ENCODE data around the gene PFKP.

Gene PFKP

DNA sequence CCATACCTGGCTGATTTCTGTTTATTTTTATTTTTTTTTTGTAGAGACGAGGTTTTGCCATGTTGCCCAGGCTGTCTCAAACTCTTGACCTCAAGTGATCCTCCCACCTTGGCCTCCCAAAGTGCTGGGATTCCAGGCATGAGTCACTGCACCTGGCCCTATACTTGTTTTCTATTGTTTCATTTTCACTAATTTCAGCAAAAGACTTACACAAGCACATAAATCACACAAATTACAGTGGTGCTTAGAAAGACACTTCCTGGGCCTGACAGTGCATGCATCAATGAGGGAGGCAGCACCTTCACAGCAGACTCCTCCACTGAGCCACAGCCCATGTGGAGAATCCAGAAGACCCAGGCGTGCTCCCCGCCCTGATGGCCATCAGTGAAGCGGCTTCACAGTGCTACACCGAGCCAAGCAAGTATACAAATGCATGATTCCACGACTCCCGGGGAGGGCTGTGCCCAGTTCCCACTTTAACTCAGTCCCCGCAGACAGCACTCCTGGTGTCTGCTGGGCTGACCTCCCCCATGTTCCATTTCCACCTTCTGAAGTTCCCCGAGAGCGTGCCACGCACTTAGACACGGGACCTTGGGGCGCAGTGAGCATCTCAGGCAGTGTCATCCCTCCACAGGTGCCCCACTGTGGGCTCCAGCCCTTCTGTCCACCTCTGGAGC, 84.7 kb downstream of the PFKP start:
- peaks cover 6% of the 10 kb centered on the region; the same call in 1 of the 2 replicates for H3K36me3 ChIP-seq (ENCODE audit: low read length)
- H3K9ac ChIP-seq (ENCODE audit: low read length), result no peak overlapping the region
- no peak overlapping the region for H2AFZ ChIP-seq (ENCODE audit: low read depth, low read length, severe bottlenecking)
- TF ChIP-seq, protein P1, sequence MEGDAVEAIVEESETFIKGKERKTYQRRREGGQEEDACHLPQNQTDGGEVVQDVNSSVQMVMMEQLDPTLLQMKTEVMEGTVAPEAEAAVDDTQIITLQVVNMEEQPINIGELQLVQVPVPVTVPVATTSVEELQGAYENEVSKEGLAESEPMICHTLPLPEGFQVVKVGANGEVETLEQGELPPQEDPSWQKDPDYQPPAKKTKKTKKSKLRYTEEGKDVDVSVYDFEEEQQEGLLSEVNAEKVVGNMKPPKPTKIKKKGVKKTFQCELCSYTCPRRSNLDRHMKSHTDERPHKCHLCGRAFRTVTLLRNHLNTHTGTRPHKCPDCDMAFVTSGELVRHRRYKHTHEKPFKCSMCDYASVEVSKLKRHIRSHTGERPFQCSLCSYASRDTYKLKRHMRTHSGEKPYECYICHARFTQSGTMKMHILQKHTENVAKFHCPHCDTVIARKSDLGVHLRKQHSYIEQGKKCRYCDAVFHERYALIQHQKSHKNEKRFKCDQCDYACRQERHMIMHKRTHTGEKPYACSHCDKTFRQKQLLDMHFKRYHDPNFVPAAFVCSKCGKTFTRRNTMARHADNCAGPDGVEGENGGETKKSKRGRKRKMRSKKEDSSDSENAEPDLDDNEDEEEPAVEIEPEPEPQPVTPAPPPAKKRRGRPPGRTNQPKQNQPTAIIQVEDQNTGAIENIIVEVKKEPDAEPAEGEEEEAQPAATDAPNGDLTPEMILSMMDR (IDR thresholded peaks at IDR 0.05; ENCODE audit: insufficient read depth, low read length, poor library complexity, severe bottlenecking), result no peak
- TF ChIP-seq EZH2phosphoT487 (conservative IDR thresholded peaks at IDR 0.05; ENCODE audit: low read length), result no peak
- no peaks in the 10 kb centered on the region for H3K9me2 ChIP-seq (replicated peaks; ENCODE audit: insufficient read depth, low read length)
- no peak overlapping the region for H3K27ac ChIP-seq (ENCODE audit: low read depth, low read length)
- H3K4me3 ChIP-seq (ENCODE audit: insufficient read depth, low read length, poor library complexity, severe bottlenecking), result no peak overlapping the region
- no peak overlapping the region for H3K4me2 ChIP-seq (ENCODE audit: low read depth, low read length, poor library complexity, severe bottlenecking)
- no peaks in the 10 kb centered on the region for H3K9me3 ChIP-seq (ENCODE audit: insufficient read depth, low read length)
- H3F3A ChIP-seq (ENCODE audit: insufficient read depth), result no peaks in the 10 kb centered on the region
- H3K79me2 ChIP-seq (ENCODE audit: insufficient read depth, low read length), result no peaks in the 10 kb centered on the region
- H3K27me3 ChIP-seq (ENCODE audit: low read length), result no peaks in the 10 kb centered on the region
- H4K20me1 ChIP-seq (ENCODE audit: low read depth, low read length), result no peaks in the 10 kb centered on the region

DNA sequence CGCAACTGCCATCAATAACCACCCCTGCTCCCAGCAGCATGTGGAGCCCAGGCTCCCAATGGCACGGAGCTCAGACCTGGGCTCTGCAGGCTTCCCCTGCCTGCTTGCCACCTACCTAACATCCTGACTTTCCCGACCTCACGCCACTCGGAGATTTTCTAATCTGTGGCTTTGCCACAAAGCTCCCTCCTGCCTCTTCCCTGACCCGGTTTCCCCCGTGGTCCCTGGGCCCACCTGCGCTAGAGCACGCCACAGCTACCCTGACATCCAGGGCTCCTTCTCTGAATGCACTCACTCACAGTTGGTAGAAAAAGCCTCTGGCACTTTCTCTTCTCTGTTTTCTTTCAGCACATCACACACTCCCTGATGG, 85.2 kb downstream of the PFKP start:
- Histone ChIP-seq H3K79me2 (ENCODE audit: insufficient read depth, low read length) (no peaks in the 10 kb centered on the region), H3K27me3 (ENCODE audit: low read length) (no peaks in the 10 kb centered on the region), H3K9me2 (replicated peaks; ENCODE audit: insufficient read depth, low read length) (no peaks in the 10 kb centered on the region), H4K20me1 (ENCODE audit: low read depth, low read length) (no peaks in the 10 kb centered on the region), H3K27ac (ENCODE audit: low read depth, low read length) (no peak overlapping the region), H3K9ac (ENCODE audit: low read length) (no peak overlapping the region), H2AFZ (ENCODE audit: low read depth, low read length, severe bottlenecking) (no peak overlapping the region), H3K4me2 (ENCODE audit: low read depth, low read length, poor library complexity, severe bottlenecking) (no peak overlapping the region), H3K9me3 (ENCODE audit: insufficient read depth, low read length) (no peaks in the 10 kb centered on the region), H3F3A (ENCODE audit: insufficient read depth) (no peaks in the 10 kb centered on the region), H3K36me3 (ENCODE audit: low read length) (peaks cover 9% of the 10 kb centered on the region; the same call in 1 of the 2 replicates), H3K4me3 (ENCODE audit: insufficient read depth, low read length, poor library complexity, severe bottlenecking) (no peak overlapping the region)
- TF ChIP-seq, protein P1 (IDR thresholded peaks at IDR 0.05; ENCODE audit: insufficient read depth, low read length, poor library complexity, severe bottlenecking), result no peak
- no peak for TF ChIP-seq EZH2phosphoT487 (conservative IDR thresholded peaks at IDR 0.05; ENCODE audit: low read length)

DNA sequence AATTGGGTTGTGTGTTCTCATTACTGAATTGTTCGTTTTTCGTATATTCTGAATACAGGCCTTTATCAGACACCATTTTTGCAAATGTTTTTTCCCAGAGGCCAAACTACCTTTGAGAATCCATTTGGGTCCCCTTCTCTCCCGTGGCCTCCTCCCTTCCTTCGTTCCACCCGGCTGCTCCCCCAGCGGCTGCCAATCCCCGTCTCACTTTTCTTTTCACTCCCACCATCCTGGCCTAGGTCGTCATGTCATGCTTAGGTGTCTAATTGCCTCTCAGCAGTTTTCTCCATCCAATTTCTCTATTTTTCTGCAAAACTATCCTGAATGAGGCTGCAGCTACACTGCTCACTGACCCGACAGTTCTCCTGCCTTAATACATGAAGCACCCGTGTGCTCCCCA, 87.3 kb downstream of the PFKP start:
- Histone ChIP-seq H3K27me3 (ENCODE audit: low read length) (no peaks in the 10 kb centered on the region), H4K20me1 (ENCODE audit: low read depth, low read length) (no peaks in the 10 kb centered on the region), H3K27ac (ENCODE audit: low read depth, low read length) (no peak overlapping the region), H3K9ac (ENCODE audit: low read length) (no peak overlapping the region), H3K36me3 (ENCODE audit: low read length) (peaks cover 6% of the 10 kb centered on the region; the same call in 1 of the 2 replicates), H3K9me3 (ENCODE audit: insufficient read depth, low read length) (no peaks in the 10 kb centered on the region), H2AFZ (ENCODE audit: low read depth, low read length, severe bottlenecking) (no peak overlapping the region), H3K4me2 (ENCODE audit: low read depth, low read length, poor library complexity, severe bottlenecking) (no peak overlapping the region), H3K79me2 (ENCODE audit: insufficient read depth, low read length) (no peaks in the 10 kb centered on the region), H3F3A (ENCODE audit: insufficient read depth) (no peaks in the 10 kb centered on the region), H3K9me2 (replicated peaks; ENCODE audit: insufficient read depth, low read length) (no peaks in the 10 kb centered on the region), H3K4me3 (ENCODE audit: insufficient read depth, low read length, poor library complexity, severe bottlenecking) (no peak overlapping the region)
- TF ChIP-seq EZH2phosphoT487 (conservative IDR thresholded peaks at IDR 0.05; ENCODE audit: low read length), result no peak
- TF ChIP-seq, protein P1 (IDR thresholded peaks at IDR 0.05; ENCODE audit: insufficient read depth, low read length, poor library complexity, severe bottlenecking), result no peak

Measured in SU-DHL-6 (cell line).